H9 (cell line): ENCODE data around the gene CDK11A. TPM values are rescaled to one million over a fixed set of nuclear protein-coding genes. Genes with fewer than 3 reads are reported as not detected.
"Not testable (repeated sequence)": the region's sequence is repeated elsewhere in the genome, so short reads cannot be mapped to it uniquely, and the experiment has no call there.

Experiments used
- DNase-seq: peaks from one replicate; pipeline ENCODE4 v3.0.0-alpha.2; 2017
- H2AFZ ChIP-seq: one replicate; pipeline ENCODE4 v1.6.1; 2013; ENCODE audit warnings: mild to moderate bottlenecking, low read length, control low read depth, moderate library complexity
- H2AK5ac ChIP-seq: 2 replicates; pipeline ENCODE4 v1.6.1; 2013; ENCODE audit warnings: low read length, control low read depth, mixed read lengths; ENCODE audit not compliant: insufficient read length
- H2BK120ac ChIP-seq: one replicate; pipeline ENCODE4 v1.6.1; 2013; ENCODE audit warnings: low read depth, mild to moderate bottlenecking, low read length, control low read depth, inconsistent platforms; ENCODE audit not compliant: poor library complexity, severe bottlenecking
- H2BK12ac ChIP-seq: 2 replicates; pipeline ENCODE4 v1.6.1; 2013; ENCODE audit warnings: low read length, control low read depth, mixed read lengths, low read depth; ENCODE audit not compliant: insufficient read length
- H2BK15ac ChIP-seq: 2 replicates; pipeline ENCODE4 v1.6.1; 2013; ENCODE audit warnings: low read depth, low read length, control low read depth
- H2BK20ac ChIP-seq: one replicate; pipeline ENCODE4 v1.6.1; 2013; ENCODE audit warnings: low read depth, mild to moderate bottlenecking, low read length, control low read depth, inconsistent platforms; ENCODE audit not compliant: poor library complexity, severe bottlenecking
- H2BK5ac ChIP-seq: 2 replicates; pipeline ENCODE4 v1.6.1; 2013; ENCODE audit warnings: low read length, control low read depth, mixed read lengths; ENCODE audit not compliant: insufficient read length
- H3K14ac ChIP-seq: 2 replicates; pipeline ENCODE4 v1.6.1; 2013; ENCODE audit warnings: low read length, control low read depth; ENCODE audit not compliant: insufficient read depth
- H3K18ac ChIP-seq: 2 replicates; pipeline ENCODE4 v1.6.1; 2013; ENCODE audit warnings: low read depth, mild to moderate bottlenecking, mixed read lengths, low read length, control low read depth; ENCODE audit not compliant: insufficient read length
- H3K23ac ChIP-seq: 2 replicates; pipeline ENCODE4 v1.6.1; 2013; ENCODE audit warnings: low read length, control low read depth, mixed read lengths, low read depth; ENCODE audit not compliant: insufficient read length
- H3K23me2 ChIP-seq: 2 replicates; pipeline ENCODE4 v1.6.1; 2013; ENCODE audit warnings: low read depth, mild to moderate bottlenecking, mixed read lengths, low read length, control low read depth; ENCODE audit not compliant: insufficient read length, poor library complexity, severe bottlenecking
- H3K27ac ChIP-seq: 2 replicates; pipeline ENCODE4 v1.5.1; 2013; ENCODE audit warnings: low read length, control low read depth, mixed read lengths, low read depth; ENCODE audit not compliant: insufficient read length
- H3K27me3 ChIP-seq: 2 replicates; pipeline ENCODE4 v1.6.1; 2013; ENCODE audit warnings: low read length, control low read depth, inconsistent platforms; ENCODE audit not compliant: insufficient read depth
- H3K4ac ChIP-seq: 2 replicates; pipeline ENCODE4 v1.6.1; 2013; ENCODE audit warnings: low read depth, mild to moderate bottlenecking, control low read depth, inconsistent platforms, low read length, moderate library complexity
- H3K4me1 ChIP-seq: 2 replicates; pipeline ENCODE4 v1.6.1; 2013; ENCODE audit warnings: low read length, control low read depth, inconsistent platforms; ENCODE audit not compliant: insufficient read depth
- H3K4me2 ChIP-seq: 2 replicates; pipeline ENCODE4 v1.6.1; 2013; ENCODE audit warnings: low read length, control low read depth, mixed read lengths; ENCODE audit not compliant: insufficient read length, insufficient read depth
- H3K56ac ChIP-seq: 2 replicates; pipeline ENCODE4 v1.6.1; 2013; ENCODE audit warnings: low read depth, mild to moderate bottlenecking, mixed read lengths, low read length, control low read depth; ENCODE audit not compliant: insufficient read length
- H3K79me1 ChIP-seq: 2 replicates; pipeline ENCODE4 v1.6.1; 2013; ENCODE audit warnings: low read depth, mild to moderate bottlenecking, moderate library complexity, low read length, control low read depth, inconsistent platforms; ENCODE audit not compliant: insufficient read depth, poor library complexity, severe bottlenecking
- H3K79me2 ChIP-seq: 2 replicates; pipeline ENCODE4 v1.6.1; 2013; ENCODE audit warnings: low read length, control low read depth, inconsistent platforms; ENCODE audit not compliant: insufficient read depth
- H3K9ac ChIP-seq: 2 replicates; pipeline ENCODE4 v1.6.1; 2013; ENCODE audit warnings: low read length, control low read depth, mixed read lengths; ENCODE audit not compliant: insufficient read length; ENCODE audit errors: extremely low read depth
- H3K9me3 ChIP-seq: one replicate; pipeline ENCODE4 v1.6.1; 2013; ENCODE audit warnings: low read depth, low read length, inconsistent platforms; ENCODE audit not compliant: control insufficient read depth
- H3T11ph ChIP-seq: one replicate; pipeline ENCODE4 v1.6.1; 2013; ENCODE audit warnings: mild to moderate bottlenecking, low read length, control low read depth, inconsistent platforms
- H4K20me1 ChIP-seq: one replicate; pipeline ENCODE4 v1.6.1; 2013; ENCODE audit not compliant: control insufficient read depth, insufficient read length, insufficient read depth
- H4K5ac ChIP-seq: 2 replicates; pipeline ENCODE4 v1.6.1; 2013; ENCODE audit warnings: low read depth, mild to moderate bottlenecking, mixed read lengths, low read length, control low read depth; ENCODE audit not compliant: insufficient read length
- H4K8ac ChIP-seq: replicated peaks from 2 replicates; pipeline ENCODE4 v1.6.1; 2013; ENCODE audit warnings: low read length, control low read depth, mixed read lengths, low read depth; ENCODE audit not compliant: insufficient read length
- H4K91ac ChIP-seq: 2 replicates; pipeline ENCODE4 v1.6.1; 2013; ENCODE audit warnings: low read depth, mild to moderate bottlenecking, moderate library complexity, mixed read lengths, low read length, control low read depth; ENCODE audit not compliant: insufficient read length
- H3K27ac Mint-ChIP-seq, 3 experiments: 2 replicates in 2 of 3; 3 replicates in 1 of 3; pipeline ENCODE4 v1.8.0; 2020 to 2021; ENCODE audit warnings: mixed read lengths in 3 of 3, mild to moderate bottlenecking in 1 of 3, moderate library complexity in 1 of 3
- H3K27me3 Mint-ChIP-seq: 2 replicates; pipeline ENCODE4 v1.8.0; 2021; ENCODE audit warnings: low read depth, mild to moderate bottlenecking, moderate library complexity, mixed read lengths
- H3K36me3 Mint-ChIP-seq, 3 experiments: 2 replicates in 2 of 3; 3 replicates in 1 of 3; pipeline ENCODE4 v1.8.0; 2020 to 2021; ENCODE audit warnings: low read depth in 3 of 3, mixed read lengths in 3 of 3; ENCODE audit not compliant: insufficient read depth in 1 of 3
- H3K4me1 Mint-ChIP-seq, 2 experiments: 2 replicates each; pipeline ENCODE4 v1.8.0; 2020; ENCODE audit warnings: mixed read lengths in 2 of 2
- H3K4me3 Mint-ChIP-seq, 2 experiments: 2 replicates in 1 of 2; 3 replicates in 1 of 2; pipeline ENCODE4 v1.8.0; 2020 to 2021; ENCODE audit warnings: mild to moderate bottlenecking in 2 of 2, mixed read lengths in 2 of 2, moderate library complexity in 1 of 2
- H3K9me3 Mint-ChIP-seq, 2 experiments: 2 replicates in 1 of 2; 3 replicates in 1 of 2; pipeline ENCODE4 v1.8.0; 2020; ENCODE audit warnings: mild to moderate bottlenecking in 2 of 2, mixed read lengths in 2 of 2, moderate library complexity in 1 of 2
- whole genome bisulfite sequencing: extraction: QIAGEN DNeasy Blood & Tissue Kit; methylation state at CpG from one replicate; pipeline ENCODE4 v1.1.7; 2013; ENCODE audit warnings: missing lambda C conversion rate, low lambda C conversion rate, mixed read lengths; ENCODE audit not compliant: insufficient read length; ENCODE audit errors: extremely low coverage; 5-methylcytosine and 5-hydroxymethylcytosine counted together
- total RNA-seq: library from RNA; stranded (reverse); gene quantifications from 2 replicates; pipeline ENCODE4 v1.2.1, GENCODE V29; 2021
- TF ChIP-seq, protein P1 (sequence below): fragments of 200-600 bp; sonication (generic); conservative IDR thresholded peaks from 3 replicates; pipeline ENCODE4 v1.8.0; 2021; ENCODE audit warnings: antibody characterized with exemption, mild to moderate bottlenecking

CDK11A gene
- total RNA-seq, 1 experiment from 2014 or later: 49.5 TPM

DNA sequence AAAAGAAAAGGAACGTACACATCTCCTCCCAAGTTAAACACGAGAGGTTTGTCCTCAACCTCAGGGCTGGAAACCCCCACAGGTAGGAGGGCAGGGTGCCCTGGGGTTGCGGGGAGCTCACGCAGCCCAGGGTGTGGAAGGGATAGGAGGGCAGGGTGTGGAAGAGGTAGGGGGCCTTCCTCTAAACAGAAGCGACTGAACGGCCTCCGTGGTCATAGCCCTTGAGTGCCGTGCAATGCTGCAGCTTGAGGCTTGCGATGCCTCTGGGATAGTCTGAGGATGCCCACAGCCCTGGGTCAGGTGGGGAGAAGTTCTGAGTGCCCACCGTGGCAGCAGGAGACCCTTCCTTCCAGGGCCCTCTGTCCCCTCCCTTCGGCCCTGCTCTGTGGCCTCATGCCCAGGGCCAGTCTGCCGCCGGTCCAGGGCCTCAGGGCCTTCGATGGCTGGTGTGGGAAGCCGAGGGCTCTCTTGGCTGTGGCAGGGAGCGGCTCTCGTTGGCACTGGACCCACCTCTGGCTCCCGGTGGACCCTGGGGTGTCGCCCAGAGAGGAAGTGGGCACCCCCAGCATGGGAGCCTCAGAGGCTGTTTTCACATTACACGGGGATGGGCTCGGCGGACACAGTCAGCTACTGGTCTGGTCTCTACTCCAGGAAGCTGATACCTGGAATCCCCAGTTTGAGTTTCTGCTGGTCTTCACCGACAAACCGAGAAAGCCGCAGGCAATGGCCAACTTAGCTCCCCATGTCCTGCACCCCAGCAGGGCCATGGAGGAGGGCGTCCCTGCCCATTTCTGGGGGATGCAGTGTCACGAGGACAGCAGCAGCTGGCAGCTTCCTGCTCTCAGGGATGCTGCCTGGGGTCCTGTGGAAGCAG, 59.0 kb downstream of the CDK11A start:
- no CpG with 5 or more reads among the region's 27 CpGs for WGBS

DNA sequence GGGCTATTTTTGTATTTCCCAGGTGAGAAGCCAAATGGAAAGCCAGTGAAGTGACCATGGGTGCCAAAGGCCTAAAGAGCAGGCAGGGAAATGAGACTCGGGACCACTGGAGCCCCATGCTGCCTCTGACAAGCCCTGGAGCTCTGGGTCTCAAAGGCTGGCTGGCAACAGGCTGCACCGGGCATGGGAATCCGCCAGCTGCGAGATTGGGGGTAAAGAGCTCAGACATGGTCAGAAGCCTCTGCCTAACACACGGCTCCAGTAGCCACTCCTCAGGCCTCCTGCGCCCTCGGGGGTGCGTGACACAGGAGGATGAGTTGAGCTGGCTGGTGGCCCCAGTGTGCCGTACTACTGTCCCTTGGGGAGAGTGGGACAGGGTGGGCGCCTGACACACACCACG, 59.8 kb downstream of the CDK11A start:
- WGBS: no CpG with 5 or more reads among the region's 11 CpGs
- DNase-seq, H4K91ac ChIP-seq, H3K79me2 ChIP-seq, H3K9me3 ChIP-seq, H2BK120ac ChIP-seq, H3T11ph ChIP-seq, H2BK15ac ChIP-seq, H3K9ac ChIP-seq, H4K8ac ChIP-seq, H2AK5ac ChIP-seq, H3K27me3 ChIP-seq, H3K27me3 Mint-ChIP-seq, H3K27ac Mint-ChIP-seq, H3K23ac ChIP-seq, H4K20me1 ChIP-seq, H3K9me3 Mint-ChIP-seq, H3K4me1 ChIP-seq, H3K56ac ChIP-seq, H4K5ac ChIP-seq, H3K27ac ChIP-seq, H3K4ac ChIP-seq, H2BK5ac ChIP-seq, H3K14ac ChIP-seq, H3K18ac ChIP-seq, H3K4me3 Mint-ChIP-seq, H3K4me1 Mint-ChIP-seq, H3K23me2 ChIP-seq, H3K79me1 ChIP-seq, H3K4me2 ChIP-seq, H2BK20ac ChIP-seq, H2BK12ac ChIP-seq, H2AFZ ChIP-seq: not testable (repeated sequence)
- peaks cover 5 to 27% (median 19%) of the 10 kb centered on the region in 3 experiments; a peak in 6 of 7 replicates for H3K36me3 Mint-ChIP-seq

More for the DNA sequence above, 59.0 kb downstream of the CDK11A start:
- Histone ChIP-seq H3K4me2 (no peak overlapping the region), H2BK15ac (no peak overlapping the region), H3K56ac (no peak overlapping the region), H2BK5ac (no peak overlapping the region), H2AFZ (no peak overlapping the region), H2BK20ac (no peak overlapping the region), H4K5ac (no peak overlapping the region), H4K91ac (no peak overlapping the region), H3K9ac (no peak overlapping the region), H3K18ac (no peak overlapping the region), H3K9me3 (no peaks in the 10 kb centered on the region), H3K14ac (no peak overlapping the region), H3K23ac (no peak overlapping the region), H2BK120ac (no peak overlapping the region), H4K20me1 (no peaks in the 10 kb centered on the region), H3T11ph (no peak overlapping the region), H3K79me2 (no peaks in the 10 kb centered on the region), H2BK12ac (no peak overlapping the region), H3K27me3 (no peaks in the 10 kb centered on the region), H3K23me2 (no peaks in the 10 kb centered on the region), H4K8ac (no peak overlapping the region), H3K4ac (no peak overlapping the region), H3K27ac (no peak overlapping the region), H3K79me1 (no peaks in the 10 kb centered on the region), H3K4me1 (no peaks in the 10 kb centered on the region), H2AK5ac (no peak overlapping the region)
- TF ChIP-seq, protein P1, sequence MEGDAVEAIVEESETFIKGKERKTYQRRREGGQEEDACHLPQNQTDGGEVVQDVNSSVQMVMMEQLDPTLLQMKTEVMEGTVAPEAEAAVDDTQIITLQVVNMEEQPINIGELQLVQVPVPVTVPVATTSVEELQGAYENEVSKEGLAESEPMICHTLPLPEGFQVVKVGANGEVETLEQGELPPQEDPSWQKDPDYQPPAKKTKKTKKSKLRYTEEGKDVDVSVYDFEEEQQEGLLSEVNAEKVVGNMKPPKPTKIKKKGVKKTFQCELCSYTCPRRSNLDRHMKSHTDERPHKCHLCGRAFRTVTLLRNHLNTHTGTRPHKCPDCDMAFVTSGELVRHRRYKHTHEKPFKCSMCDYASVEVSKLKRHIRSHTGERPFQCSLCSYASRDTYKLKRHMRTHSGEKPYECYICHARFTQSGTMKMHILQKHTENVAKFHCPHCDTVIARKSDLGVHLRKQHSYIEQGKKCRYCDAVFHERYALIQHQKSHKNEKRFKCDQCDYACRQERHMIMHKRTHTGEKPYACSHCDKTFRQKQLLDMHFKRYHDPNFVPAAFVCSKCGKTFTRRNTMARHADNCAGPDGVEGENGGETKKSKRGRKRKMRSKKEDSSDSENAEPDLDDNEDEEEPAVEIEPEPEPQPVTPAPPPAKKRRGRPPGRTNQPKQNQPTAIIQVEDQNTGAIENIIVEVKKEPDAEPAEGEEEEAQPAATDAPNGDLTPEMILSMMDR: no peak
- no peak for DNase-seq
- 0 out of 7 replicates have a peak overlapping the region, but pooled peaks of 1 of the 3 experiments have one; percentile 27 for H3K27ac Mint-ChIP-seq
- no peaks in the 10 kb centered on the region for H3K9me3 Mint-ChIP-seq
- no peaks in the 10 kb centered on the region for H3K27me3 Mint-ChIP-seq
- H3K36me3 Mint-ChIP-seq: peaks cover 7 to 33% (median 26%) of the 10 kb centered on the region in 3 experiments; a peak in 6 of 7 replicates
- H3K4me3 Mint-ChIP-seq: no peak overlapping the region
- no peaks in the 10 kb centered on the region for H3K4me1 Mint-ChIP-seq
